Lower leg skin (tissue), 4 donors: ENCODE measurements around the gene DEXI. TPM values are rescaled to one million over a fixed set of nuclear protein-coding genes. Genes with fewer than 3 reads are reported as not detected.
"Not testable (repeated sequence)": the region's sequence is repeated elsewhere in the genome, so short reads cannot be mapped to it uniquely, and the experiment has no call there.

Source experiments
- DNase-seq, 2 donors: peaks; one replicate each; pipeline ENCODE4 v3.0.0-alpha.2; 2019; ENCODE audit warnings: low spot score in 2 of 2
- H3K4me3 ChIP-seq: fragments of 200-600 bp; sonication (generic); 2 replicates; pipeline ENCODE4 v1.5.1; 2017; ENCODE audit warnings: mild to moderate bottlenecking, low read depth; ENCODE audit not compliant: poor library complexity, severe bottlenecking
- POLR2A ChIP-seq, 2 donors: fragments of 450-650 bp; IDR thresholded peaks; one replicate each; pipeline ENCODE4 v1.6.1; 2016 to 2017; ENCODE audit warnings: antibody characterized with exemption in 2 of 2, mild to moderate bottlenecking in 1 of 2, moderate library complexity in 1 of 2
- WGBS, 2 donors: methylation state at CpG; one replicate each; pipeline ENCODE4 v1.1.5; 2018; 5-methylcytosine and 5-hydroxymethylcytosine counted together
- intact Hi-C: fragments of 100-400 bp; cut with DNase I; formaldehyde crosslinking; loops from one replicate; pipeline ENCODE4 v1.15.0; 2023; ENCODE audit warnings: low total_unique reads
- total RNA-seq, 4 donors: library from RNA; depleted of rRNA; stranded (reverse); fragments of >200 nt; gene quantifications; one replicate each; pipeline ENCODE4 v1.1.0, GENCODE V29; 2016
- TF ChIP-seq, protein P1 (sequence below), 3 donors: fragments of 450-650 bp; IDR thresholded peaks; one replicate each; pipeline ENCODE4 v1.5.1; 2016; ENCODE audit warnings: antibody characterized with exemption in 3 of 3, mild to moderate bottlenecking in 3 of 3, moderate library complexity in 2 of 3

The DEXI gene
- total RNA-seq, 4 donors from 2014 or later, result 38.1 to 63.6 (median 58.9) TPM

GRCh38 chr16:10926867-10927266 is 15.4 kb downstream of the DEXI start:
- intact Hi-C loops, result no loop called here
- TF ChIP-seq, protein P1, sequence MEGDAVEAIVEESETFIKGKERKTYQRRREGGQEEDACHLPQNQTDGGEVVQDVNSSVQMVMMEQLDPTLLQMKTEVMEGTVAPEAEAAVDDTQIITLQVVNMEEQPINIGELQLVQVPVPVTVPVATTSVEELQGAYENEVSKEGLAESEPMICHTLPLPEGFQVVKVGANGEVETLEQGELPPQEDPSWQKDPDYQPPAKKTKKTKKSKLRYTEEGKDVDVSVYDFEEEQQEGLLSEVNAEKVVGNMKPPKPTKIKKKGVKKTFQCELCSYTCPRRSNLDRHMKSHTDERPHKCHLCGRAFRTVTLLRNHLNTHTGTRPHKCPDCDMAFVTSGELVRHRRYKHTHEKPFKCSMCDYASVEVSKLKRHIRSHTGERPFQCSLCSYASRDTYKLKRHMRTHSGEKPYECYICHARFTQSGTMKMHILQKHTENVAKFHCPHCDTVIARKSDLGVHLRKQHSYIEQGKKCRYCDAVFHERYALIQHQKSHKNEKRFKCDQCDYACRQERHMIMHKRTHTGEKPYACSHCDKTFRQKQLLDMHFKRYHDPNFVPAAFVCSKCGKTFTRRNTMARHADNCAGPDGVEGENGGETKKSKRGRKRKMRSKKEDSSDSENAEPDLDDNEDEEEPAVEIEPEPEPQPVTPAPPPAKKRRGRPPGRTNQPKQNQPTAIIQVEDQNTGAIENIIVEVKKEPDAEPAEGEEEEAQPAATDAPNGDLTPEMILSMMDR (IDR thresholded peaks at IDR 0.05), result no peak
- no peak for TF ChIP-seq POLR2A (IDR thresholded peaks at IDR 0.05)
- WGBS, 2 donors, result 92 to 95% methylated on average over 5 of the region's 5 CpGs
- no peak overlapping the region for H3K4me3 ChIP-seq
- no peak for DNase-seq

GRCh38 chr16:10926094-10926493 is 16.2 kb downstream of the DEXI start:
- 82 to 100% methylated on average over 4 of the region's 4 CpGs for WGBS, 2 donors
- TF ChIP-seq POLR2A (IDR thresholded peaks at IDR 0.05), result no peak
- TF ChIP-seq, protein P1 (IDR thresholded peaks at IDR 0.05), result no peak
- intact Hi-C loops, result no loop called here
- DNase-seq, result no peak
- no peak overlapping the region for H3K4me3 ChIP-seq

DNA sequence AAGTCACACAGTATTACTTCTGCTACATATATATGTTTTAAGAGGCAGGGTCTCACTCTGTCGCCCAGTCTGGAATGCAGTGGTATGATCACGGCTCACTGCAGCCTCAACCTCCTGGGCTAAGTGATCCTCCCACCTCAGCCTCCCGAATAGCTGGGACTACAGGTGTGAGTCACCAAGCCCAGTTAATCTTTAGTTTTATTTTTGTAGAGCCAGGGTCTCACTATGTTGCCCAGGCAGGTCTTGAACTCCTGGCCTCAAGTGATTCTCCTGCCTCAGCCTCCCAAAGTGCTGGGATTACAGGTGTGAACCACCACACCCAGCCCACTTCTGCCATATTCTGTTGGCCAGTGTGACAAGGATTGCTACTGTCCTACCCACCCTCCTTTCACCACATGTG is 17.0 kb downstream of the DEXI start:
- intact Hi-C loops, DNase-seq, H3K4me3 ChIP-seq: not testable (repeated sequence)
- WGBS, 2 donors, result 96% methylated on average over 3 of the region's 3 CpGs

DNA sequence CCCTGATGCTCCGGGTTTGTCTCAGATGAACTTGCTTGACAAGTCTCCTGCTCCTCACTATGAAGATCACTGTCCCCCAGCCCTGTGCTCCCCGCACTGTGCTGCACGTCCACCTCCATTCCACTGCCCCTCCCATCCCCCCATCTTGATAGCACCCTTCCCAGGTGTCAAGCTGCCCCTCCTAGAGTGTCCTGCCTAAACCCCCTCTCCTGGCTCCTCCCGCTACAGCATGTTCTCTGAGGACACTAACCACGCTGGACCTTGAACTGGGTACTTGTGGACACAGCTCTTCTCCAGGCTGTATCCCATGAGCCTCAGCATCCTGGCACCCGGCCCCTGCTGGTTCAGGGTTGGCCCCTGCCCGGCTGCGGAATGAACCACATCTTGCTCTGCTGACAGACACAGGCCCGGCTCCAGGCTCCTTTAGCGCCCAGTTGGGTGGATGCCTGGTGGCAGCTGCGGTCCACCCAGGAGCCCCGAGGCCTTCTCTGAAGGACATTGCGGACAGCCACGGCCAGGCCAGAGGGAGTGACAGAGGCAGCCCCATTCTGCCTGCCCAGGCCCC is 18.5 kb downstream of the DEXI start:
- H3K4me3 ChIP-seq, result no peak overlapping the region
- DNase-seq, result no peak
- 44 to 65% methylated on average over 11 to 14 of the region's 14 CpGs for WGBS, 2 donors
- intact Hi-C loops, result no loop called here
- TF ChIP-seq, protein P1 (IDR thresholded peaks at IDR 0.05), result no peak
- no peak for TF ChIP-seq POLR2A (IDR thresholded peaks at IDR 0.05)

GRCh38 chr16:10923146-10923649 is 19.1 kb downstream of the DEXI start:
- intact Hi-C loops, result no loop called here
- TF ChIP-seq, protein P1 (IDR thresholded peaks at IDR 0.05), result no peak
- TF ChIP-seq POLR2A (IDR thresholded peaks at IDR 0.05), result no peak
- no peak overlapping the region for H3K4me3 ChIP-seq
- no peak for DNase-seq
- WGBS, 2 donors, result 77 to 81% methylated on average over 10 of the region's 10 CpGs

DNA sequence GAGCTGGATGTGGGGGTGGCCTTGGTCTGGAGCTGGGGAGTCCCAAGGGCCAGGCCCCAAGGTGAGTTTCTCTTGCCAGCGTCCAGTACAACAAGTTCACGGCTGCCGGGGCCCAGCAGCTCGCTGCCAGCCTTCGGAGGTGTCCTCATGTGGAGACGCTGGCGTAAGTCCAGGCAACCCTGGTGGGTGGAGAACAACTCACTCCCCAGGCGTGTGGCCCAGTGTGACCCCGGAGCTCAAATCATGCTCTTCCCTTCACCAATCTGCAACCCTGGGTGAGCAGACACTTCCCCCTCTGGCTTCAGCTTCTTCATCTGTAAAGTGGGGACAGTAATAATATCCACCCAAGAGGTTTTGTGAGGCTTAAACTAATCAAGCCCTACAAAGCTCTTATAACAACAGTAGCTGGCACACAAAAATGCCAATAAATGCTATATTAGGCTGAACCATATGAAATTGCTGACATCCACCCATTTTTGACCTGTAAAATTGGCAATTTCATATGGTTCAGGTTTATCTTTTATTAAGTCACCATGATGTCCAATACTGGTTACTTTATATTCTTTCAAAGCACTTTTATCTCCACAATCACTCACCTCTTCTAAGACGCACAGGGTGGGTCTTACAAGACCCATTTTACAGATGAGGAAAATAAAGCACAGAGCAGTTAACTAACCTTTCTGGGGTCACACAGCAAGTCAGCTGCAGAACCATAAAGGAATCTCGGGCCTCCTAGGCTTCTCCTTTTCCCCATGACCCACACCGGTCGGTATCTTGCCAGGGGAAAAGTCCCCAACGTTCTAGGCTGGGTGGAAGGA is 19.7 kb downstream of the DEXI start:
- intact Hi-C loops, result no loop called here
- DNase-seq, result no peak
- H3K4me3 ChIP-seq, result no peak overlapping the region
- TF ChIP-seq POLR2A (IDR thresholded peaks at IDR 0.05), result no peak
- TF ChIP-seq, protein P1 (IDR thresholded peaks at IDR 0.05), result no peak
- WGBS, 2 donors, result 58 to 78% methylated on average over 12 to 14 of the region's 14 CpGs
